Lower lobe of right lung (tissue), 2 donors: ENCODE measurements around the gene DCHS2. TPM values are rescaled to one million over a fixed set of nuclear protein-coding genes. Genes with fewer than 3 reads are reported as not detected.

Experiments
- ATAC-seq, 2 donors: fragments of 200-7000 bp; cut with Tn5 transposase; one replicate each; pipeline ENCODE4 v1.9.1; 2020 to 2022; ENCODE audit warnings: mild to moderate bottlenecking in 2 of 2, moderate library complexity in 2 of 2
- DNase-seq: peaks from one replicate; pipeline ENCODE4 v3.0.0-alpha.2; 2020
- H3K27ac ChIP-seq: fragments of 200-600 bp; one replicate; pipeline ENCODE4 v1.8.0; 2022
- H3K27me3 ChIP-seq: fragments of 200-600 bp; one replicate; pipeline ENCODE4 v1.8.0; 2022; ENCODE audit warnings: low read depth
- H3K36me3 ChIP-seq: fragments of 200-600 bp; one replicate; pipeline ENCODE4 v1.8.0; 2022; ENCODE audit warnings: mild to moderate bottlenecking
- H3K4me1 ChIP-seq: fragments of 200-600 bp; one replicate; pipeline ENCODE4 v1.8.0; 2022
- H3K4me3 ChIP-seq: fragments of 200-600 bp; one replicate; pipeline ENCODE4 v1.8.0; 2022; ENCODE audit warnings: mild to moderate bottlenecking
- H3K9me3 ChIP-seq: fragments of 200-600 bp; one replicate; pipeline ENCODE4 v1.8.0; 2022
- CTCF ChIP-seq: fragments of 200-600 bp; IDR thresholded peaks from one replicate; pipeline ENCODE4 v1.8.0; 2022; ENCODE audit warnings: antibody characterized with exemption, mild to moderate bottlenecking
- intact Hi-C: fragments of 100-400 bp; cut with DNase I; formaldehyde crosslinking; loops from one replicate; pipeline ENCODE4 v1.11.0; 2022
- total RNA-seq: library from RNA; stranded (reverse); fragmentation: NEBNext Ultra II Directional; extraction: Animal tissue kit (Norgen Biotek cat#: 25700); gene quantifications from one replicate; pipeline ENCODE4 v1.2.1, GENCODE V29; 2021
- donor health status: DM: no; HTN: yes; CAD: no; lungs with severe emphysema.

Gene DCHS2
- total RNA-seq, 1 donor from 2014 or later, result 0.53 TPM

- intact Hi-C loops, result no loop called here
- DNase-seq, result no peak
Measured at GRCh38 chr4:154472858-154473257, 18.7 kb downstream of the DCHS2 start.

GRCh38 chr4:154471526-154472331 lies 19.9 kb downstream of the DCHS2 start:
- intact Hi-C loops, result no loop called here
- no peak overlapping the region for H3K4me3 ChIP-seq
- H3K9me3 ChIP-seq, result no peaks in the 10 kb centered on the region
- ATAC-seq (no peak), DNase-seq (no peak)
- no peak for TF ChIP-seq CTCF
- no peaks in the 10 kb centered on the region for H3K36me3 ChIP-seq
- H3K4me1 ChIP-seq, result no peaks in the 10 kb centered on the region
- H3K27ac ChIP-seq, result no peak overlapping the region
- no peaks in the 10 kb centered on the region for H3K27me3 ChIP-seq

More at GRCh38 chr4:154472858-154473257, 18.7 kb downstream of the DCHS2 start:
- no peak overlapping the region for H3K4me3 ChIP-seq
- no peak for ATAC-seq
- H3K27me3 ChIP-seq, result no peaks in the 10 kb centered on the region
- no peaks in the 10 kb centered on the region for H3K4me1 ChIP-seq
- H3K27ac ChIP-seq, result no peak overlapping the region
- H3K9me3 ChIP-seq, result no peaks in the 10 kb centered on the region
- TF ChIP-seq CTCF, result no peak
- no peaks in the 10 kb centered on the region for H3K36me3 ChIP-seq

GRCh38 chr4:154471032-154471431 lies 20.6 kb downstream of the DCHS2 start:
- Histone ChIP-seq H3K4me3 (no peak overlapping the region), H3K4me1 (no peaks in the 10 kb centered on the region), H3K36me3 (no peaks in the 10 kb centered on the region), H3K27me3 (no peaks in the 10 kb centered on the region), H3K27ac (no peak overlapping the region), H3K9me3 (no peaks in the 10 kb centered on the region)
- TF ChIP-seq CTCF, result no peak
- intact Hi-C loops, result no loop called here
- ATAC-seq (no peak), DNase-seq (no peak)

GRCh38 chr4:154467886-154468285 lies 23.7 kb downstream of the DCHS2 start:
- no peaks in the 10 kb centered on the region for H3K9me3 ChIP-seq
- H3K27ac ChIP-seq, result no peak overlapping the region
- intact Hi-C loops, result no loop called here
- H3K36me3 ChIP-seq, result no peaks in the 10 kb centered on the region
- TF ChIP-seq CTCF, result no peak
- no peaks in the 10 kb centered on the region for H3K4me1 ChIP-seq
- H3K27me3 ChIP-seq, result no peaks in the 10 kb centered on the region
- DNase-seq, result no peak
- no peak overlapping the region for H3K4me3 ChIP-seq
- ATAC-seq, result no peak

- Histone ChIP-seq H3K4me1 (no peaks in the 10 kb centered on the region), H3K9me3 (no peaks in the 10 kb centered on the region), H3K4me3 (no peak overlapping the region), H3K27ac (no peak overlapping the region), H3K27me3 (no peaks in the 10 kb centered on the region), H3K36me3 (no peaks in the 10 kb centered on the region)
- no peak for TF ChIP-seq CTCF
- ATAC-seq (no peak), DNase-seq (no peak)
- intact Hi-C loops, result no loop called here
Measured at GRCh38 chr4:154466336-154466735, 25.3 kb downstream of the DCHS2 start.
